Natural killer cell (primary cell): ENCODE data around the gene ZC3H15. TPM values are rescaled to one million over a fixed set of nuclear protein-coding genes. Genes with fewer than 3 reads are reported as not detected.

Experiments used
- ATAC-seq, 3 donors: fragments of 150-1000 bp in 2 of 3; fragments of 200-7000 bp in 1 of 3; cut with Tn5 transposase; 1 replicate in 1 of 3; 2 replicates in 2 of 3; pipeline ENCODE4 v1.10.0; 2021; ENCODE audit warnings: mild to moderate bottlenecking in 2 of 3, moderate library complexity in 2 of 3
- DNase-seq, 2 donors: peaks; one replicate each; pipeline versions ENCODE4 v3.0.0 to v3.0.0-alpha.2; 2013 to 2021; ENCODE audit warnings: mixed read lengths in 1 of 2
- H3K27ac ChIP-seq: one replicate; pipeline ENCODE4 v1.5.1; 2013; ENCODE audit warnings: mild to moderate bottlenecking, low read length
- H3K27me3 ChIP-seq: one replicate; pipeline ENCODE4 v1.6.1; 2013; ENCODE audit warnings: low read length; ENCODE audit not compliant: control insufficient read depth, insufficient read depth
- H3K36me3 ChIP-seq: one replicate; pipeline ENCODE4 v1.6.1; 2013; ENCODE audit warnings: low read length; ENCODE audit not compliant: control insufficient read depth, insufficient read depth
- H3K4me1 ChIP-seq: one replicate; pipeline ENCODE4 v1.6.1; 2013; ENCODE audit warnings: low read length; ENCODE audit not compliant: control insufficient read depth, insufficient read depth
- H3K4me3 ChIP-seq: one replicate; pipeline ENCODE4 v1.5.1; 2013; ENCODE audit warnings: low read length
- H3K9me3 ChIP-seq: one replicate; pipeline ENCODE4 v1.6.1; 2013; ENCODE audit warnings: low read length; ENCODE audit not compliant: control insufficient read depth, insufficient read depth
- H3K27ac Mint-ChIP-seq, 2 donors: one replicate each; pipeline ENCODE4 v1.8.0; 2022; ENCODE audit warnings: mild to moderate bottlenecking in 2 of 2, mixed read lengths in 2 of 2, moderate library complexity in 1 of 2
- H3K27me3 Mint-ChIP-seq, 2 donors: one replicate each; pipeline ENCODE4 v1.8.0; 2022; ENCODE audit warnings: low read depth in 2 of 2, mixed read lengths in 2 of 2
- H3K36me3 Mint-ChIP-seq: one replicate; pipeline ENCODE4 v1.8.0; 2022; ENCODE audit warnings: mixed read lengths
- H3K4me1 Mint-ChIP-seq, 2 donors: one replicate each; pipeline ENCODE4 v1.8.0; 2022; ENCODE audit warnings: mixed read lengths in 2 of 2
- H3K4me3 Mint-ChIP-seq: one replicate; pipeline ENCODE4 v1.8.0; 2022; ENCODE audit warnings: mild to moderate bottlenecking, moderate library complexity, mixed read lengths
- H3K9me3 Mint-ChIP-seq, 2 donors: one replicate each; pipeline ENCODE4 v1.8.0; 2022; ENCODE audit warnings: mixed read lengths in 2 of 2
- WGBS: methylation state at CpG from one replicate; pipeline ENCODE4 v1.1.7; 2013; ENCODE audit warnings: missing lambda C conversion rate; ENCODE audit not compliant: insufficient coverage; 5-methylcytosine and 5-hydroxymethylcytosine counted together
- intact Hi-C: fragments of 100-400 bp; cut with micrococcal nuclease; formaldehyde crosslinking; loops from one replicate; pipeline ENCODE4 v1.14.2; 2022
- total RNA-seq, 4 donors: library from RNA; stranded (reverse); fragments of 120-200 nt in 1 of 4; gene quantifications; one replicate each; pipeline versions ENCODE4 v1.2.3 to v1.2.4, GENCODE V29; 2013 to 2022
- TF ChIP-seq, protein P1 (sequence below): fragments of 200-600 bp; IDR thresholded peaks from one replicate; pipeline ENCODE4 v1.8.0; 2022; ENCODE audit warnings: antibody characterized with exemption

Gene ZC3H15
- total RNA-seq, 3 donors from 2014 or later (not counting 1 experiment from before 2014, with no cell fraction given) = 92.5 to 115 (median 106) TPM

GRCh38 chr2:186497928-186498327 is 11.9 kb downstream of the ZC3H15 start:
- H3K4me1 Mint-ChIP-seq = peaks cover 39 to 49% of the 10 kb centered on the region in 2 donors
- intact Hi-C loops = no loop called here

DNA sequence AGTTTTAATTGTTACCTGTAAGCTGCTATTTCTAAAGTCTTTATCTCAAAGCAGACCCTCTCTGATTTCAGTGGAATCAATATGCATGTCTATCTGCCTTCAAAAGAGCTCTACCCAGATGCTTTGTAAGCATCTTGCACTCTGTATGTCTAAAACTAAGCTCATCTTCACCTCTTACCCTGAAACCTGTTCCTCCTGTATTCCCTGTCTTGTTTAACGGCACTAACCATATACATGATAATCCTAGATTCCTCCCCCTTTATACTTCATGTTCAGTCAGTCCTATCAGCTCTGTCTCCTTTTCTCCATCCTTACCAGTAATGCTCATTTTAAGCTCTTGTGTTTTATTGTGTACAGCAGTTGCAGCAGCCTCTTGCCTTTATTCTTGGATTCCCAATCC is 12.8 kb downstream of the ZC3H15 start:
- DNase-seq (no peak), ATAC-seq (no peak)
- Mint-ChIP-seq H3K4me1 (peaks cover 32 to 42% of the 10 kb centered on the region in 2 donors), H3K36me3 (no peaks in the 10 kb centered on the region), H3K27ac (peak overlapping the region in 1 of 2 donors; percentile 3), H3K9me3 (no peaks in the 10 kb centered on the region), H3K27me3 (no peaks in the 10 kb centered on the region), H3K4me3 (no peak overlapping the region)
- intact Hi-C loops = no loop called here
- 38% methylated on average over 1 of the region's 1 CpG for WGBS
- Histone ChIP-seq H3K9me3 (no peaks in the 10 kb centered on the region), H3K4me3 (no peak overlapping the region), H3K27ac (no peak overlapping the region), H3K4me1 (no peaks in the 10 kb centered on the region), H3K36me3 (peaks cover 65% of the 10 kb centered on the region), H3K27me3 (no peaks in the 10 kb centered on the region)
- TF ChIP-seq, protein P1, sequence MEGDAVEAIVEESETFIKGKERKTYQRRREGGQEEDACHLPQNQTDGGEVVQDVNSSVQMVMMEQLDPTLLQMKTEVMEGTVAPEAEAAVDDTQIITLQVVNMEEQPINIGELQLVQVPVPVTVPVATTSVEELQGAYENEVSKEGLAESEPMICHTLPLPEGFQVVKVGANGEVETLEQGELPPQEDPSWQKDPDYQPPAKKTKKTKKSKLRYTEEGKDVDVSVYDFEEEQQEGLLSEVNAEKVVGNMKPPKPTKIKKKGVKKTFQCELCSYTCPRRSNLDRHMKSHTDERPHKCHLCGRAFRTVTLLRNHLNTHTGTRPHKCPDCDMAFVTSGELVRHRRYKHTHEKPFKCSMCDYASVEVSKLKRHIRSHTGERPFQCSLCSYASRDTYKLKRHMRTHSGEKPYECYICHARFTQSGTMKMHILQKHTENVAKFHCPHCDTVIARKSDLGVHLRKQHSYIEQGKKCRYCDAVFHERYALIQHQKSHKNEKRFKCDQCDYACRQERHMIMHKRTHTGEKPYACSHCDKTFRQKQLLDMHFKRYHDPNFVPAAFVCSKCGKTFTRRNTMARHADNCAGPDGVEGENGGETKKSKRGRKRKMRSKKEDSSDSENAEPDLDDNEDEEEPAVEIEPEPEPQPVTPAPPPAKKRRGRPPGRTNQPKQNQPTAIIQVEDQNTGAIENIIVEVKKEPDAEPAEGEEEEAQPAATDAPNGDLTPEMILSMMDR = no peak

More at GRCh38 chr2:186497928-186498327, 11.9 kb downstream of the ZC3H15 start:
- Mint-ChIP-seq H3K9me3 (no peaks in the 10 kb centered on the region), H3K4me3 (no peak overlapping the region), H3K36me3 (no peaks in the 10 kb centered on the region), H3K27ac (no peak overlapping the region), H3K27me3 (no peaks in the 10 kb centered on the region)
- TF ChIP-seq, protein P1 = no peak
- Histone ChIP-seq H3K27ac (no peak overlapping the region), H3K4me1 (no peaks in the 10 kb centered on the region), H3K4me3 (no peak overlapping the region), H3K36me3 (peaks cover 56% of the 10 kb centered on the region), H3K9me3 (no peaks in the 10 kb centered on the region), H3K27me3 (no peaks in the 10 kb centered on the region)
- 97% methylated on average over 3 of the region's 3 CpGs for whole genome bisulfite sequencing
- no peak for DNase-seq
- ATAC-seq = no peak

- Mint-ChIP-seq H3K4me1 (peaks cover 15 to 16% of the 10 kb centered on the region in 2 donors), H3K9me3 (no peaks in the 10 kb centered on the region), H3K4me3 (no peak overlapping the region), H3K27ac (peak overlapping the region; percentile 11 to 17), H3K27me3 (no peaks in the 10 kb centered on the region), H3K36me3 (peaks cover 32% of the 10 kb centered on the region)
- Histone ChIP-seq H3K4me1 (no peaks in the 10 kb centered on the region), H3K27ac (no peak overlapping the region), H3K4me3 (no peak overlapping the region), H3K27me3 (no peaks in the 10 kb centered on the region), H3K36me3 (peaks cover 90% of the 10 kb centered on the region), H3K9me3 (no peaks in the 10 kb centered on the region)
- WGBS = 70% methylated on average over 3 of the region's 5 CpGs
- ATAC-seq (peak; percentile 53 to 69 (median 57)), DNase-seq (peak in 1 of 2 donors; percentile 47)
- TF ChIP-seq, protein P1 = peak; percentile 73
- intact Hi-C loops = loop anchor here (1.0 kb wide), 1 partner anchor 137 kb away; no protein-coding TSS in a partner anchor
Measured at GRCh38 chr2:186503827-186504606, 18.0 kb downstream of the ZC3H15 start.
